ENCODE measurements around the gene FBL.
A peak's percentile ranks its signal among the peaks of the same experiment; 100 is the strongest.
"Not testable (repeated sequence)": the region's sequence is repeated elsewhere in the genome, so short reads cannot be mapped to it uniquely, and the experiment has no call there.

The FBL gene

DNA sequence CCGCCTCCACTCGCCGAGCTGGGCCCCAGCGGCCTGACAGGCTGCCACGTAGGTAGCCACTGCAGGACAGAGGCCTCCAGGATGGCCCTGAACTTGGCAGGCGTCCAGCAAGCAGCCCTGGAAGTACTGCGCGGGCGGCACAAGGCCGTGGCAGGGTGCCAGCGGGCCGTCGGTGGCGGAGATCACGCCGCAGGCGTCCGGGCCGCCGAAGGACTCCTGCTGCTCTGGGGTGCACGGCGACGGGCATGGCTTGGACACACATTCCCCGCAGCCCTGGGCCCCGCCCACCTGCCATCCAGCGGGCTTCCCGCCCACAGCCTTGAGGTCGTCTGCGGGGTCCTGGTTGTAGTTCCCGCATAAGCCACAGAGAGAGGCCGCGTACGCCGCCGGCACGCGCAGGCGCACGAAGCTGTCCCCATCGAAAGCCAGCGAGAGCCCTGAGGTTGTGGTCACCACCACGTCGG is 29.3 kb upstream of the FBL start:
- not testable (repeated sequence) for DNase-seq

DNA sequence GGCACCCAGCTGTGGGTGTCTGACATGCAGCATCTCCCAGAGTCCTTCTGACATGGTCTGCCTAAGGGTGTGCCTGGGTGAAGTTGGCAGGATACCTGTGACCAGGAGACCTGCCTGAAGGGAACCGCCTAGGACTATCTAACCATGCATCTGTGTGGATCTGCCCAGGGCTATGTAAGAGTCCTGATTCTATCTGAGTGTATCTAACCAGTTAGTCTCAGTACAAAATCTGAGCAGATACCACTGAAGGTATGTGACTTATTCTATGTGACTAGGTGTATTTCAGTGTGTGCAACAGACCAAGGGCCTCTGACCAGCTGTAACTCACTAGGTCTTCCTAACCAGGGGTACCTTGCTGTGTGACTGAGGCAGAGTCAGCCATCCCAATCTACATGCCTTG is 28.2 kb upstream of the FBL start:
- no peak for DNase-seq

DNA sequence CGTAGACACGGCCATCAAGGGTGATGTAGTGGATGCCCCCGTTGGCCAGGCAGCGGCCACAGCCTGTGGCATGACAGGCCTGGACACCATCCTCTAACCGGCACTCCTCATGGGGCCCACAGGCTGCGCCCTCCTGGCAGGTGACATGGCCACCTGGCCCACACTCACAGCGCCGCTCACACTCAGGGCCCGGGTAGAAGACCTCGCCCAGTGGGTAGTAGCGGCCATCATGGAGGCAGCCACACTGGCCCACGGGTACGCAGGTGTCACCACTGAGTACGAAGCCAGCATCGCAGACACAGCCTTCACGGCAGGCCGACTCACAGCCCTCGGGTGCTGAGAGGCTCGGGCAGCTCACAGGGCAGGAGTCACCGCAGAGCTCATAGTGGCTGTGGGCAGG is 27.2 kb upstream of the FBL start:
- DNase-seq, result no peak

DNA sequence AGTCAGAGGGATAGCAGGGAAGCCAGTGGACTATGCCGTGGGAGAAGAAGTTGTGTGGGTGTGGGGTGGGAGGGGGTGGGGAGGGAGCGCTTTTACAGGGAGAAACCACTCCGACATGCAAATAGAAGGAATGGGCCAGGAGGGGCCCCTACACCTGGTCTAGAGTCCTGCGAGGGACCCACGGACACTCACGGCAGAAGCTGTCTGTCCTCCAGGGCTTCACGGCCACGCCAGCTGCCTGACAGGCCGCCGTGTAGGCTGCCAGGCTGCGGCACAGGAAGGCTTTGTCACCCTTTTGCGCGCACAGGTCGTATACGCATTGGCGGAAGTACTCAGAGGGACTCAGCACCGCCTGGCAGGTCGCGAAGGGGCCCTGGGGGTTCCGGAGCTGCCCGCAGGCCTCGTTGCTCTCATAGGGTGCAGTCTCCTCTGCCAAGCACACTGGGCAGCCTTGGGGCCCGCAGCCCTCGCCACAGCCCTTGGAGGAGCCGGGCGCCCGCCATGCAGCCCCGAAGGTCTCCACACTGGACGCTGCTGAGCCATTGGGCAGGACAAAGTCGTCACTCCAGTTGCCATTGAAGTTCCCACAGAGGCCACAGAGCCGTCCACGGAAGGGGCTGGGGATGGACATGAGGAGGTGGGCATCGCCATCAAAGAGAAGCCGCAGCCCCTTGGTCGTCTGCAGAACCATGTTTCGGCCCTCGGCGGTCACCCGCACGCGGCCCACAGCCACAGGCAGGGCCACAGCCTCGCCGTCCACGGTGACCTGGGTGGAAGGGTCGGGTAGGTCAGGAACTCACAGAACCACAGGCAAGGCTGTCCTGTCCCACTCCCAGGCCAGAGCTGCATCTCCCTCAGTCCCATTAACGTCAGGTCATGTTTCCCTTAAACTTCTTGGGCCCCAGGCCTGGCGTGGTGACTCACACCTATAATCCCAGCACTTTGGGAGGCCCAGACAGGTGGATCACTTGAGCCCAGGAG is 26.0 kb upstream of the FBL start:
- DNase-seq, result no peak

DNA sequence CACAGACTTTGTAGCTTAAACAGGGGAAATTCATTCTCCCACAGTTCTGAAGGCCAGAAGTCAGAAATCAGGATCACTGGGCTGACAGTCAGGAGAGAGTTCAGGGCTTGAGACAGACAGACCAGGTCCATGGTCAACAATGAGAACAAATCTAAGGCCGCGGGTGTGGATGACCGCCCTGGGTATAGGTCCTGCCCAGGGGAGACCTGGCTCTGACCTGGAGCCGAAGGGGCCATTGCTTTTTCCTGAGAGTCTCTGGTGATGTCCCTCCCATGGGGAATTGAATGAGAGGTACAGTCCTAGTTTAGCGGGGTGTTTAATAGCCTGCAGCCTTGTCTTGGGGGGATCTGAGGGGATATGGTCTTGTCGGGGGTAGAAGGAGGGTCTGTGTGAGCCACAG is 25.2 kb upstream of the FBL start:
- DNase-seq, result no peak

DNA sequence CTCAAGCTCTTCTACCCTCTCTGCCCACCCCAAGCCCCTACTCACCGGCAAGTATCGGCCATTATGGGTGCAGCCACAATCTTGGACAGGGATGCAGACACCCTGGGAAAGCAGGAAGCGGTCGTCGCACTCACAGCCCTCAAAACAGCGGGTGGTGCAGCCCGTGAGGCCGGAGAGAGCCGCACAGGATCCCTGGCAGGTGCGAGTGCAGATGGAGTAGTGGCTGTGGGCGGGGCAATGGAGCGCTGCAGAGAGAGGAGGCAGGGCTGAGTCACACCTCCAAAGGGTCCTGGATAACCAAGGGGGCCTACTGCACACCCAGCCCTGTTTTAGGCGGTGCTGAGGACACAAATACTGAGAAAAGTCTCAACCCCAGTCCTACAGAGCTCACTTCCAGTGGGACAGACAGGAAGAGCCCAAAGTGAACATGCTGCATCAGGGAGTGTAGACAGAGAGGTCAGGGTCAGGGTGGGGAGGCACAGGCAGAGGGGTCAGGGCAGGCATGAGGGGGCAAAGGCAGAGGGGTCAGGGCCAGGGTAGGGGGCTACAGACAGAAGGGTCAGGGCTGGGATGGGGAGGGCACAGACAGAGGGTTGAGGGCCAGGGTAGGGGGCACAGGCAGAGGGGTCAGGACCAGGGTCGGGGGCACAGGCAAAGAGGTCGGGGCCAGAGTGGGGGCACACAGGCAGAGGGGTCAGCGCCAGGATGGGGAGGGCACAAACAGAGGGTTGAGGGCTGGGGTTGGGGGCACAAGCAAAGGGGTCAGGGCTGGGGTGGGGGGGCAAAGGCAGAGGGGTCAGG is 24.2 kb upstream of the FBL start:
- DNase-seq, result peak; percentile 41 to 67

DNA sequence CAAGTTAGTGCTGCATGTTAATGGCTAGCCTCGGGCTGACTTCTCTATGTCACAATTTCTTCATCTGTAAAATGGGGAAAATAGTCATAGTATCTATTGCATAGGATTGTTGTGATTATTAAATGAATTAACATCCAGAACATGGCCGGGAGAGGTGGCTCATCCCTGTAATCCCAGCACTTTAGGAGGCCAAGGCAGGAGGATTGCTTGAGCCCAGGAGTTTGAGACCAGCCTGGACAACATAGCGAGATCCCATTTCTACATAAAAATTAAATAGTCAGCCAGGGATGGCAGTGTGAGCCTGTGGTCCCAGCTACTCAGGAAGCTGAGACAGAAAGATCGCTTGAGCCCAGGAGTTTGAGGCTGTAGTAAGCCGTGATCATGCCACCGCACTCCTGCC is 21.8 kb upstream of the FBL start:
- no peak for DNase-seq

DNA sequence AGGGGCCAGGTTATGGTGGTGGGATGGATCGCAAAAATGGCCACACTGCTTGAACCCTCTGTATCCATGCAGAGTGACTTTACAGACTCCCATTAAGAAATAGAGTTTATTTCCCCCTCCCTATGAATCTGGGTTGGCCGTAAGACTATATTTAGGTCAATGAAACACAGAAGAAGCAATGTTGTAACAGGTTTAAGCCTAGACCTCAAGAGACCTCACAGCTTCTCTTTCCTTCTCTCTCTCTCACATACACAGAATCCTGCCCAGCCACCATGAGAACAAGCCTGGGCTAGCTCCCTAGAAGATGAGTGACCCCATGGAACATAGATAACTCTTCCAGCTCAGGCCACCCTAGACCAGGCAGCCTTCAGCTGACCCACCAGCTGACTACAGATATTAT is 21.0 kb upstream of the FBL start:
- no peak for DNase-seq

DNA sequence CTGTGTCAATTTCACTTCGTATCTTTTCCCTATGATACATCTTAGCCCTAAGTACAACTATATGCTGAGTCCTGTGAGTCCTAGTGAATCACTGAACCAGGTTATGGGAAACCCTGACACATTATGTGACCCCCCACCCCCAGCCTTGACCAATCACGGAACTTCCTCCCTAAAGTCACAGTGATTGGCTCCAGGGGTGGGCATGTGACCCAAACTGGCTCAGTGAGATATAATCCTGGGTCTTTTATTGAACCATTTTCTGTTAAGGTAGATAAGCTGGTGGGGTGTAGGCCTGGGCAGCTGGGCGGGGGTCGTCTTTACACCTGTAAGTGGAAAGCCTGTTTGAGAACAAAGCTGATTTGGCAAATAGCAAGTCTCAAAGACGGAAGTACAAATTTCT is 19.8 kb upstream of the FBL start:
- no peak for DNase-seq

DNA sequence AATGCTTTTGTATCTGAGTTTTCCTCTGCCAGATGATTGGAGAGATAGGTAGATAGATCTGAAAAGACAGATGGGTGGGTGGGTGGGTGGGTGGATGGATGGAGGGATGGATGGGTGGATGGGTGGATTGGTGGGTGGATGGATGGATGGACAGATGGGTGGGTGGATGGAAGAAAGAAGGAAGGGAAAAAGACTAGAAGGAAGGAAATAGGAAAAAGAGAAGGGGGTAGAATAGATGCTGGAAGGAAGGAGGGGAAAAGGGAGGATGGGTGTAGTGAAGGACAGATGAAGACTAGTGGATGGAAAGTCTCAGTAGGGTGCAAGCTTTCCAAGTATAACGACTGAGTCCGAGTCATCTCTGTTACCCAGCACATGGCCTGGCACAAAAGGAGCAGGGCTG is 19.0 kb upstream of the FBL start:
- DNase-seq, result no peak

DNA sequence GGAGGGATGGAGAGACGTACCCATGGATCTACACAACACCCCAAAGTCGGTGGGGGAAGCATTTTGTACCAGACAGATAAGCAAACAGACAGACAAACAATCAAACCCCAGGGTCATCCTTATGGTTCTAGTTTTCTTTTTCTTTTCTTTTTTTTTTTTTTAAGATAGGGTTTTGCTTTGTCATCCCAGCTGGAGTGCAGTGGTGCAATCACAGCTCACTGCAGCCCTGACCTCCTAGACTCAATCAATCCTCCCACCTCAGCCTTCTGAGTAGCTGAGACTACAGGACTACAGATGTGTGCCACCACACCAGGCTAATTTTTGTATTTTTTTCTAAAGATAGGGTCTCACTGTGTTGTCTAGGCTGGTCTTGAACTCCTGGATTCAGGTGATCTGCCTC is 17.9 kb upstream of the FBL start:
- DNase-seq, result no peak

DNA sequence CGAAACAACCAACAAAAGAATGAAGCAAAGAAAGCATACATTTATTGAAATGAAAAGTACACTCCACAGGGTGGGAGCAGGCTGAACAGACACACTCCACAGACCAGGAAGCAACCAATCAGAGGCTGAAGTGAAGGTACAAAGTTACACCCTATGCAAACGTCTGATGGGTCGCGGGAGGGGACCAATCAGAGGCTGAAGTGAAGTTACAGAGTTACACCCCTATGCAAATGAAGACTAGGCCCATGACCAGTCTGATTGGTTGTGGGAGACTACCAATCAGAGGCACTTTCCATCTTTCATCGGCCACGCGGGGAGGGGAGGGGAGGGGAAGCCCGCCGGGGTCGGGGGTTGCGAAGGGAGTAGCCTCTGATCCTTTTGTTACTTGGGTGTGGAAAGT is 12.4 kb upstream of the FBL start:
- DNase-seq, result peak; percentile 28 to 35

DNA sequence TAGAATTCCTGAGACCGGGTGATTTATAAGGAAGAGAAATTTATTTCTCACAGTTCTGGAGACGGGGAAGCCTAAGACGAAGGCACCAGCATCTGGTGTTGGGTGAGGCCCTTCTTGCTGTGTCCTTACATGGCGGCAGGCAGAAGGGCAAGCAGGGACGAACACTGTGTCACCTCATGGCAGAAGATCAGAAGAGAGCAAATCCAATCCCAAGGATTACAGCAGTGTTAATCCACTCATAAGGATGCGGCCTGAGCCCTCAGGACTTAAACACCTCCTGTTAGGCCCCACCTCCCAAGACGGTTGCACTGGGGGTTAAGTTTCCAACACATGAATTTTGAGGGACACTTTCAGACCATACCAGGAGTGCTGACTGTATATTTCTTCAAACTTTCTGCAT is 6.7 kb upstream of the FBL start:
- DNase-seq, result no peak

DNA sequence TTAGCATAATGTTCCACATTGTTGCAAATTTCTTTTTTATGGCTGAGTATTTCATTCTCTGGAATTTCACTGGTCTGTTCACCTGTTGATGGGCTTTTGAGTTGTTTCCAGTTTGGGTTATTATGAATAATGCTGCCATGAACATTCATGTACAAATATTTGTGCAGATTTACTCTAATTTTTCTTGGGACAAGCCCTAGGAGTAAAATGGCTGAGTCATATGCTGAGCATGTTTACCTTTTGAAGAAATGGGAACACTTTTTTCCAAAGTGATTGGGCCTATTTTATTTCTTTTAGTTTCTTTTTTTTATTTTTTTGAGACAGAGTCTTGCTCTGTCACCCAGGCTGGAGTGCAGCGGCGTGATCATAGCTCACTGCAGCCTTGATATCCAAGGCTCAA is 4.7 kb upstream of the FBL start:
- DNase-seq, result no peak

DNA sequence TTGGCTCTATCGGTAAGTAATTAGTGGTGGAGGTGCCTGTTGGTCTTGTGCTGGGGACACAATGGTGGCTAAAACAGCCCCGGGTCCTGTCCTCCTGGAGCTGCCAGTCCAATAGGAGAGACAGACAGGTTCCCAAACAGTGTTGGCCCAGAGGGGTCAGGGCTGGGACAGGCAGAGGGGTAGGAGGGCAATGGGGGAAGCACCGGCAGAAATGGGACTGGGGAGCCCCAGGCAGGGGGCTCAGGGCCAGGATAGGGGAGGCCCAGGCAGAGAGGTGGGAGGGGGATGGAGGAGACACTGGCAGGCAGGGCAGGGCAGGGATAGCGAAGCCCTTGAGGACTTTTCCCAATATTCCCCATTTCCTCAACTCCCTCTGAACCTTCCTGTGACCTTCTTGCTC is 2.2 kb upstream of the FBL start:
- no peak for DNase-seq

DNA sequence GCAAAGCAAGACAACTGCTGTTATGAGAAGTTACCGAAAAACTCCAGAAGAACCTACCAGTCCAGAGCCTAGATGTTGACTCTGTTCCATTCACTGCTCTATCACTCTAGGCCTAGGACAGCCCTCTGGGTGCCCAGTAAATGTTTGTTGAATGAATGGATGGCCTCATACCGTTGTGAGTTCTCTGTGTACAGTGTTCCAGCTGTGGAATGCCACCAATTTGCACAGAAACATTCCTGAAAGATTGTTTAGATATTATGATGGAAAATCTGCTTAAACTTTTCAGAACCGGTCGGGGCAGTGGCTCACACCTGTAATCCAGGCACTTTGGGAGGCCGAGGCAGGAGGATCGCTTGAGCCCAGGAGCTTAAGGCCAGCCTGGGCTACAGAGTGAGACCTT is 1.3 kb upstream of the FBL start:
- DNase-seq, result no peak

DNA sequence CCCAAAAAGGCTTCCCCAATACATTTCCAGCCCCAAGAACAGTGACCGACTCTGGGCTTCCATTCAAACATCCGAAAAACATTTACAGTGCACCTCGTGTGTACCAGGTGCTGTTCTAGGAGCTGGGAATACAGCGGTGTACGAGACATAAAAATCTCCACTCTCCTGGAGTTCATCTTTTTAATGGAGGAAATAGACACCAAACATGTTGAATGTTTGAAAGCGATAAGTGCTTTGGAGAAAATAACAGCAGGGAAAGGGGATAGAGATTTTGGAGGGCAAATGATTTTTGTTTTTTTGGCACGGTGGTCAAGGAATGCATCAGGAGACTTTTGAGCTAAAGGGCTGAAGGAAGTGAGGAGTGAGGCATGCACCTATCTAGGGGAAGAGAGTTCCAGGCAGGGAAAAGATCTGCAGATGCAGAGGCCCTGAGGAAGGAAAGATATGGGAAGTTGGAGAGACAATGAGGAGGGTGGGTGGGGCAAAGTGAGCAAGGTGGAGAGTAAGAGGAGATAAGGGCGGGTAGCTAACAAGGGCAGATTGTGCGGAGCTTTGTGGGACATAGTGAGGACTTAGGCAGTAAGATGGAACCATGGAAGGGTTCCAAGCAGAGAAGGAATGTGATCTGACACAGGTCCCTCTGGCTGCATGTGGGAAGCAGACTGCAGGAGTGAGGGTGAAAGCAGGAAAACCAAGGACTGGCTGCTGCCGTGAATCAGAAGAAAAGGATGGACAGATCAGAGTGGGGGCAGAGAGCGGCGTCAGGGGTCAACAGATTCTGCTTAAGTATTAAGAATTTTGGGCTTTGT is 703 bp upstream of the FBL start:
- DNase-seq, result no peak

DNA sequence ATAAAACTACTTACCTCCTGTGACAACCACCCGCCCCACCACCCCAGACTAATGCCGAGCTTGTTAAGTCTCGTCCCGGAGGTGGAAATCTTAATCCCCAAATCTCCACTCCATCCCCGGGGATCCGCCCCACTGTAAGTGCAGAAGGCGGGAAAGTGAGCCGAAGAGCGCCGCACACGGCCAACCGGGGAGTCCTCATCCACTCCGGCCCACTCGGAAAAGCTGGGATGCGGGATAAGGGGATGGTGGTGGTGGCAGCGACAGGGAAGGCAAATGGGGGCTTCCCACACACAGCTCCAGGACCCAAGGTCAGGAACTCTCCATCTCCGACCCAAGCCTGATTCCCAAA is 621 bp downstream of the FBL start:
- DNase-seq, result peak in 1 of 2 experiments; percentile 16

DNA sequence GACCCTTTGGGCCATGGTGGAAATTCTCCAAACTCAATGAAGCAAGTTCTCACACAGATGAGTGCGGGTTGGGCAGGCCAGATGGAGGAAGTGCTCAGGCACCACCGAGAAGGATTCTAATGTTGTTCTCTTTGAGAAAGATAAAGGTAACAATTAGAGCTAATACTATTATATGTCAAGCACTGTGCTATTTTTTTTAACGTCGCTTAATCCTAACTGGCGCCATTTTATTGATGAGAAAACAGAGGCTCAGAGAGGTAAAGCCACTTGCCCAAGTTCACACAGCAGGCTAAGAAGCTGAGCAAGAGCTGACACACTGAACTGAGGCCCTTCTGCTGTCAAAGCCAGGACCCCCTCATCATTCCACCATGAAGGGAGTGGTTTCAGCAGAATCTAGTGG is 1.0 kb downstream of the FBL start:
- no peak for DNase-seq

DNA sequence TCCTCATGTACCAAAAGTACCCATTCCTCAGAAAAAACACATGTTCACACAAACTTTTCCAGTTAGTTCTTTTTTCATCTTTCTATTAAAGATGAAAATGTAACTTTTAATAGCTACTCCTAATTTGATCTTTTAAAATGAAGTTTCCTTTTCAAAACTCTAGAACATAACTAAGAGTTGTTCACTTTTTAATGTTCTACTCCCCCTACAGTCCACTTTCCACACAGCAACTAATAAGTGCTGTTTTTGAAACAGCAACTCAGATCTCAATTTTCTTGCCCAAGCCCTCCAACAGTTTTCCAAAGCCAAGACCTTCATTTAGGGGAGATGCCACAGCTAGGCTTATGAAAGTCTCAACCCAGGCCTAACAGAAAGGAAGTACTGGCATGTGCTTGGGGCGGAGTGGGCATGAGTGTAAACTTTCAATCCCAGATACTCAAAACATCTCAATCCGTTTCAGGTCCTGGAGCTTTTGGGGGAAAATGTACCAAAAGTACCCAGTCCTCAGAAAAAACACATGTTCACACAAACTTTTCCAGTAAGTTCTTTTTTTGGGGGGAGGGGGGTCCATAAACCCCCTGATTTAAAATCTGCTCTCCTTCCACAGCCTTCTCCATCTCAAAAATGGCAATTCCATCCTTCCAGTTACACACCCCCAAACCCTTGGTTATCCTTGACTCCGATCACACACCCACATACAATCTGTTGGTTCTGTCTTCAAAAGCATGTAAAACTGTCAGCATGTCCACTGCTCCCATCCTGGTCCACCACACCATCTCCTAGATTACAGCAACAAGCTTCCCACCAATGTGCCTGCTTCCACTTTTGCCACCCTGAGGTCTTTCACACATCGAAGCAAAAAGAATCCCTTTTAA is 2.0 kb downstream of the FBL start:
- DNase-seq, result peak; percentile 21 to 24

DNA sequence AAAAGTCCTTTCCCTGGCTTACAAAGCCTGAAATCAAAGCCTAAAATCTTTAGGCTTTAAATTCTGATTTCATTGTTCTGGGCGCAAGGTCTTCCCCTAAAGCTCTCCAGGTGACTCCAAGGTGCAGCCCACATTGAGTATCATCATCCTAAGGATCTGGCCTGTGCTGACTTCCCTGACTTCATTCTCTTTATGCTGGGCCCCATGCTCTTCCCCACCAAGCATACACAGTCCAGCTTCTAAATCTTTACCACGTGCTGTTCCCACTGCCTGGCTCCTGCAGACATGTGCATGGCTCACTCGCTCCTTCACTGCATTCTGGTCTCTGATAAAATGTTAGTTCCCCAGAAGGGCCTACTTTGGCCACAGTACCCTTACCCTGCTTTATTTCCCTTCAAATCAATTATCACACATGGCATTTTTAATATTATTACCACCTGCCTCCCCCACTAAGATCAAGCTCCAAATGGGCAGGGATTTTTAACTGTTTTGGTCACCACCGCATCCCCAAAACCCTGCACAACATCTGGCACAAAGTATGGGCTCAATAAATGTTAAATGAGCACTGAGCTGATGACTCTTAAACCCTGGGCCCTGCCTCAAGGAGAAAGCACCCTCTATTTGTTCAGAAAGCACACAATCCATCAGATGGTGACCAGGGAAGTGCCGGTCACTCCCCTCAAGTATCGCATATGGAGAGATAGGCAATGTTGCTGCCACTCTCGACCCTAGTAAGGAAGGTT is 3.3 kb downstream of the FBL start:
- no peak for DNase-seq

DNA sequence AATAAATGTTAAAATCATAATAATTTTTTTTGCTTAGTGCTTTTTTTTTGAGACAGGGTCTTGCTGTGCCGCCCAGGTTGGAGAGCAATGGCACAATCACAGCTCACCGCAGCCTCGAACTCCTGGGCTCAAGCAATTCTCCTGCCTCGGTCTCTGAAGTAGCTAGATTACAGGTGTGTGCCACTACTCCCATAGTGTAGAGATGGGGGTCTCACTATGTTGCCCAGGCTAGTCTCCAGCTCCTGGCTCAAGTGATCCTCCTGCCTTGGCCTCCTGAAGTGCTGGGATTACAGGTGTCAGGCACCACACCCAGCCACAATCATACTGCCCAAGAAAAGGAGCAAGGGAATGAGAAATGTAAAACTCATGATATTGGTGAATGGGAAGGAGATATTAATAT is 5.1 kb downstream of the FBL start:
- DNase-seq, result no peak

All from NCI-H2081 (cell line).